A673 (cell line): ENCODE results near the gene ACVR1B.

Source experiments
- EZH2 ChIP-seq: fragments of 200-600 bp; sonication (generic); IDR thresholded peaks from 2 replicates; pipeline ENCODE4 v1.6.1; 2017; ENCODE audit warnings: borderline replicate concordance, low read depth, mild to moderate bottlenecking, mixed read lengths, antibody characterized with exemption, low read length; ENCODE audit not compliant: poor library complexity, severe bottlenecking
- TF ChIP-seq, protein P1 (sequence below): fragments of 300-800, 200-600 bp; sonication (generic); conservative IDR thresholded peaks from 2 replicates; pipeline ENCODE4 v1.5.1; 2017; ENCODE audit warnings: low read depth, mild to moderate bottlenecking, antibody characterized with exemption, low read length, moderate library complexity, mixed read lengths

DNA sequence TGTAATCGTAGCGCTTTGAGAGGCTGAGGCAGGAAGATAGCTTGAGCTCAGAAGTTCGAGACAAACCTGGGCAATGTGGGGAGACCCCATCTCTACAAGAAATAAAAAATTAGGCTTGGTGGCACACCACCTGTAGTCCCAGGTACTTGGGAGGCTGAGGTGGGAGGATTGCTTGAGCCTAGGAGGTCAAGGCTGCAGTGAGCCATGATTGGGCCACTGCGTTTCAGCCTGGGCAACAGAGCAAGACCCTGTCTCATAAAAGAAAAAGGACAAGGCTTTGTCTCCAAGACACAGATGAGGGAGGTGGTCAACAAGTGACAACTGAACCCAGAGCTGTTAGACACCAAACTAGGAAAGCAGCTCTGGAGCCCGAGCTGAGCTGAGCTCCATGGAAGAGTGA, 40.7 kb downstream of the ACVR1B start:
- TF ChIP-seq, protein P1, sequence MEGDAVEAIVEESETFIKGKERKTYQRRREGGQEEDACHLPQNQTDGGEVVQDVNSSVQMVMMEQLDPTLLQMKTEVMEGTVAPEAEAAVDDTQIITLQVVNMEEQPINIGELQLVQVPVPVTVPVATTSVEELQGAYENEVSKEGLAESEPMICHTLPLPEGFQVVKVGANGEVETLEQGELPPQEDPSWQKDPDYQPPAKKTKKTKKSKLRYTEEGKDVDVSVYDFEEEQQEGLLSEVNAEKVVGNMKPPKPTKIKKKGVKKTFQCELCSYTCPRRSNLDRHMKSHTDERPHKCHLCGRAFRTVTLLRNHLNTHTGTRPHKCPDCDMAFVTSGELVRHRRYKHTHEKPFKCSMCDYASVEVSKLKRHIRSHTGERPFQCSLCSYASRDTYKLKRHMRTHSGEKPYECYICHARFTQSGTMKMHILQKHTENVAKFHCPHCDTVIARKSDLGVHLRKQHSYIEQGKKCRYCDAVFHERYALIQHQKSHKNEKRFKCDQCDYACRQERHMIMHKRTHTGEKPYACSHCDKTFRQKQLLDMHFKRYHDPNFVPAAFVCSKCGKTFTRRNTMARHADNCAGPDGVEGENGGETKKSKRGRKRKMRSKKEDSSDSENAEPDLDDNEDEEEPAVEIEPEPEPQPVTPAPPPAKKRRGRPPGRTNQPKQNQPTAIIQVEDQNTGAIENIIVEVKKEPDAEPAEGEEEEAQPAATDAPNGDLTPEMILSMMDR: no peak
- TF ChIP-seq EZH2: no peak
